ENCODE data around the gene ELMO1. TPM values are rescaled to one million over a fixed set of nuclear protein-coding genes. Genes with fewer than 3 reads are reported as not detected.

The ELMO1 gene
- total RNA-seq, 1 donor from 2014 or later, result 33.7 TPM

DNA sequence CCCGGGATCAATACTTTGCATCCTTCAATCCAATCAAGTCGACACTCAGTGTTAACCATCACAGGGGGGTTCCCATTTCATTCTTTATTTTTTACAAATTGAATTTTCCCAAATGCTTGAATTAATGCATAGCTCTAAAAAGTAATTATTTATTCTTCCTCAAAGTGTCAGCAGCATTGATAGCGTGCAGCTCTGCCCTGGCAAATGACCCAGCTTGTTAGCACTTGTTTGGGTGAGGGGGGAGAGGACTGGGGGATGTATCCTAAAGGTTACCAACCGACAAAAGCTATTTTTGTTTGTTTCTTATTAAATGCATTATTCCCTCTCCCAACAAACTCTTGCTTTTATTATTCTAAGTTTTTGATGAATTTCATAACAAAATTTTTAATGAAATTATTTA, 27.0 kb upstream of the ELMO1 start:
- no peak for DNase-seq (ENCODE audit: low read depth, low spot score)

DNA sequence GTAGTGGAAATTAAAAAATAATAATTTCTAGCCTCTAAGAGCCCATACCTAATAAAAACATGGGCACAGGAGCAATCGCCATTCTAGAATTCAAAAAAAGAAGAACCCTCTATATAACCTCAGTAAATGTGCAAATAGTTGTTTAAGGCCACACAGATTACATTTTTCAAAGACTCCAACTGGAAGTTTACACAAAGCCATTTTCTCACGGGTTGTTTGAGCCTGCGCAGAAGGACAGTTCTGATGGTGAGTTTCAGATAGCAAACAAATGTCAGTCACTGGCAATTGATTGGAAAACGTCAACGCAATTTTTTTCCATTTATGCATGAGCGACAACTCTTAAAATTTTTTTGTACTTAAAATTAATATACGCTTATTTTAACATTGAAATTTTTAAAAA, 23.0 kb upstream of the ELMO1 start:
- DNase-seq (ENCODE audit: low read depth, low spot score), result no peak

DNA sequence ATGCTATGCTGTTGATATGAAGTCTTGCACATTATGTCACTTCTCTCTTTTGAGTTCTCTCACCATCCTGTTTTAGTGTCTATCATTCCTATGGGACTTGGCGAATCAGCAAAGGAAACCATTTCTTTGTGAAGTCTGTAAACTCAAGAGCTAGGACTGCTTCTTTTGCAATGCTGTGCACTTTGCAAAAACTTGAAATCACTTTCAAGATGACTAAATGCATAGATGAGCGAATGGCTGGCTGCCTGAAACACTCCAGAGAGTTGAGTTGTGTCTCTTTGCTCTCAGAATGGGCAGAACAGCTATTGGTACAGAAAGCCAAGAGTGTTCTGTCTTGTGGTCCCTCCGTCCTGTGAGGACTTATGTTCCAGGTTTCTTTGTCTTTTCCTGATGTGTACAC, 18.3 kb upstream of the ELMO1 start:
- DNase-seq (ENCODE audit: low read depth, low spot score), result no peak

DNA sequence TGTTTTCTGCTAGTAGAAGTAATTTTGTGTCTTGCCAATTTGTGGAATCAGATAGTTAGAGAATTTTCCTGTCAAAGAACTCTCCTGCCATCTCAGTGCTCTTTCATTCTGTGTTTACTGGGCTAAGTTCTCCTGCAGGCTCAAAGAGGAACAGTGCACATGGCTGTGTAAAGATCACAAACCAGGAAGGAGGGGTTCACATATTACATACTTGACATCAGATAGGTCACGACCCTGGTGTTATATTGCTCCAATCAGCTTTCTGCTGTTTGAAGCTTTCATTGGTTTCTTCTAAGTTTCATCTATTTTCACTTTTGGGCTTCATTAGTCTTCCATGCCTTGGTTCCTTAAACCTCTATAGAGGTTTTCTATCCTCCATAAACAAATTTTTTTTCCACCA, 13.5 kb upstream of the ELMO1 start:
- DNase-seq (ENCODE audit: low read depth, low spot score), result no peak

DNA sequence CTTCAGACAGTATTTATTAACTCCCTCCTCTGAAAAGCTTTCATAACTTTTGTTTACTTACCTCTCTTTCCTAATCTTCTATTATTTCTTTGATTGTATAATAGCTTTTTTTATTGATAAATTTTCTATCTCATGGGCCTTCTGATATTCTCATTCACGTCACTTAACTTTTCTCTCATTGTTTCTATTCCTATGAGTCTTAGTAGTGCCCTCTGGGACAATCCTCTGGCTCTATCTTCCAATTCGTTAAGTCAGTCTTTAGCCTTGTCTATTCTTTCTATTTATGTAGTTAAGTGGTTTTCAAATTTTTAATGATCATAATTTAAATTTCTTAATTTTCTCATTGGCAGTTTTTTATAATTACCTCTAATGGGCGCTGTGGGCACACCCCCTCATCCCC, 6.4 kb upstream of the ELMO1 start:
- no peak for DNase-seq (ENCODE audit: low read depth, low spot score)

DNA sequence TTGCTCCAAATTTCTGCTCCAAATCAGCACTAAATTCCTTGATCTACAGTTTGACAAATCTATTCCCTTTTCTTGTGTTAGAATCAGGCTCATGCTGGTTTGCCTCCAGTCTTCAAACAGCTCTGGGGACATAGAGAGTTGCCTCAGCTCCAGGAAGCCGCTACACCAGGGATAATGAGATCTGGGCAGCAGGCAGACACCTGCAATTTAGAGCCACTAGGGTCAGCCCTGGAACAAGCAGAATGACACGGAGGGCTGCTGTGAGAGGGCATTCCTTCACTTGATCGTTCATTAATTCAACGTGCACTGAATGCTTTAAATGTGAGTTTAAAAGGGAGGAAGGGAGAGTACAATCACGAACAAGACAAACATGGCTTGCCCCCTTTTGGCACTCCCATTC, 3.7 kb upstream of the ELMO1 start:
- DNase-seq (ENCODE audit: low read depth, low spot score), result no peak

DNA sequence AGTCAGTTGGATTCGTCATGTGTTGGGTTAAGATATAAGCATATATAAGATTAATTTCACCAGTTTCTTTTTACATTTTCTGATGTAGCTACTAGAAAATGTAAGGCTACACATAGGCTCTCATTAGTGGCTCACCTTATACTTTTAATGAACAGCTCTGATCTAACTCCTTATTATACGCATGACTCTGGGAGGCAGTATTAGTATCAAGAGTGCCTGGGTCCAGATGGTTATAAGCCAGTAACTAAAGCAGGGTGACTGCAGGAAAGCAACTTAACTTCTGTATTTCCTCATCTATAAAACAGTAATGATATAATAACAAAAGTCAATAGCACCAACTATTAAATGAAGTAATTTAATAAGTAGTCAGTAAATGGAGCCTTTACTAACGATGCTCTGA, 1.4 kb upstream of the ELMO1 start:
- no peak for DNase-seq (ENCODE audit: low read depth, low spot score)

DNA sequence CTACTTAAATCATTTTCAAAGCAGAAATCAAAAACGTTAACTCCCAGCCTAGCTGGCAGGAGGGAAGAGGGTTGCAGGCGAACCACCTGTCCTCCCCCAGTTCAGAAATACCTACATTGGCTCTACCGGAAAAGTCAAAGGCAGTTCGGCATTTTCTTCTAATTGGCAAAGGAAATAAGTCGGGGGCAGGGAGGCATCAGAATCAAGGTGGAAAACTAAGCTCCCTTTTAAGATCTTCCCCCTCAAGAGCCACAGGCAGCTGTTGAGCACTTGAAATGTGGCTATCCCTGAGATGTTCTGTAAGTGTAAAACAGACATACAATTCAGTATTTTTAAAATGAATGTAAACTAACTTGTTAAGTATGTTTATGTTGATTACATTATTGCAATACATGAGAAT, 957 bp upstream of the ELMO1 start:
- no peak for DNase-seq (ENCODE audit: low read depth, low spot score)

DNA sequence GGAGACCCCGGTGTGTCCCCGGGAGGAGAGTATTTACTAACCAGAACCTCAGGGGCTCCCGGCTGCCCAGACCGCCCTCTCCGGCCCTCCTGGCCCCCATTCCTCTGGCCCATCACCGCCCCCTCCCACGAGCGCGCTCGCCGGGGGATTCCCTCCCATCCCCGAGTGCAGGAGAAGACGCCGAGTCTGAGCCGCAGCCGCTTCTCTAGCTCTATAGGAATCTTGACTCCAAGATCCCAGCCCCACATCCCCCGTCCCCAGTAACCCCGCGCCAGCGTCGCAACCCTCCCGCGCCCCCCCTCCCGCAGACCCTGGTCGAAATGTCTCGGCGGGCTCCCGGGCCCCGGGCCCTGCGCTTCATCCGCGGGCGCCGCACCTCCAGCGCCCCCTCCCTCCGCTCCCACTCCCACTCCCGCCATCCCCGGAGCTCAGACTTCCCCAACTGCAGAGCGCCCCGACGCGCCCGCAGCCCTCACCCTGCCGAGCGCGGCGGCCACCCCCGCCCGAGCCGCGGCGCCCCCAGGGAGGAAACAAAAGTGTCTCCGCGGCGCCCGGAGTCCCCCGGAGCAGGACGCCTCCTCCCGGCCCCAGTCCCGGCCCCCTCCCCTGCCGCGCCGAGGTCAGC, 541 bp downstream of the ELMO1 start:
- DNase-seq (ENCODE audit: low read depth, low spot score), result no peak

DNA sequence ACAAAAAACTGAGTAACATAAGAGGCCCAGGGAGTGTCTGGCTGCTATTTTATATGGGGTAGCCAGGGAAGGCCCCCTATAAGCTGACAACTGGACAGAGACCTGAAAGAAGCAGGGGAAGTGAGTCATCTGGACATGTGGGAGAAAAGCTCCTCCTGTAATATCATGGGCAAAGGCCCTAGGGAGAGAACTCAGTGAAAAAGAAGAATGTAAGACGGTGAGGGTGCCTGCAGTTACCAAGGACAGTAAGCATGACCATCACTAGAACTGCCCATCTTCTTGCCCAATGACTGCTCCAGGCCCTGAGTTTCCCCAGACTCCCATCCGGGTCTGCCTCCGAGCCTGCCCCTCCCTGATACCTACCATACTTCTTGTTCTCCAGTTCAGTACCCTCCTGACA, 2.3 kb downstream of the ELMO1 start:
- DNase-seq (ENCODE audit: low read depth, low spot score), result no peak

DNA sequence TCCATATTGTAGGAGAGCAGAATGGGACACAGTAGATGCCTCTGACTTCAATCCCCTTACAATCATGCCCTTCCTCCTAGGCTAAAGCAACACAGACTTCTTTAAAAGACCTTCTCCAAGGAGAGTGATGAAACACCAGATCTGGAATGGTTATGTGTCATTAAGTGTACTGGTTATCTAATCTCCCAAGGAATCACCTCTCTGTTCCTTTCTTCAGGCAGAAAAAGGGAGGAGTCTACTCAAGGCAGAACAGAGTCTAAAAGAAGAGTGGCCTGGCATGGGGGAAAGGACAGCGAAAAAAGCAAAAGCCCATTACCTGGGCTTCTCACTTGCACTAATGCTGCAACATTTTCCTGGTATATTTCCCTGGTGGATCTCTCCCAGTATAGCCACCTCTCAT, 2.9 kb downstream of the ELMO1 start:
- no peak for DNase-seq (ENCODE audit: low read depth, low spot score)

DNA sequence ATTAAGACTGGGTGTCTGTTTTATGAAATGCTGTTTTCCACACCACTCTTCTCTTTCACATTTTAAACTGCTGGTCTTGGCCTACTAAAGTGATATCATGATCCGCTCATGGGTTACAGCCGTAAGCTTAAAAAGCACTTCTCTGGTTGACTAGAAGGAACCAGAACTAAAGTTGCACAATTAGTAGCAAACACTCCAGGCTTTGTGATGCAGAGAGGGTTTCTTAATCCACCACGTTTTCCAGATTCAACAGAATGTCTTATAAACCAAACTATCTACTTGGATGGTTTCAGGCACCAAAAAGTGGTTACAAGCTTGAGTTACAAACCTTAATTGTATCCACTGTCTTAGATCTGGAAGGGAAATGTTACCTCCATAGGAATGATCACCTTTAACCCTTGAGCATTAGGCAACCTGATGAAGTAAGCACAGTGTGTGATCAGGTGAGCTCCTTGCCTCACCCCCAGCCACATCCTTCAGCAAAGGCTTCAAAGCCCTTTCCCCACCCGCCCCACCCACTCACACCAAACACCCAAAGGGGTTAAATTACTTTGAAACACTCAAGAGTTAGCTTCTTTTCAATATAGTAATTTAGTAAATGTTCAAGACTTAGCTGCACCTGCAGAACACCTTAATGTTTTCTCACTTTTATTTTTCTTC, 3.5 kb downstream of the ELMO1 start:
- no peak for DNase-seq (ENCODE audit: low read depth, low spot score)

DNA sequence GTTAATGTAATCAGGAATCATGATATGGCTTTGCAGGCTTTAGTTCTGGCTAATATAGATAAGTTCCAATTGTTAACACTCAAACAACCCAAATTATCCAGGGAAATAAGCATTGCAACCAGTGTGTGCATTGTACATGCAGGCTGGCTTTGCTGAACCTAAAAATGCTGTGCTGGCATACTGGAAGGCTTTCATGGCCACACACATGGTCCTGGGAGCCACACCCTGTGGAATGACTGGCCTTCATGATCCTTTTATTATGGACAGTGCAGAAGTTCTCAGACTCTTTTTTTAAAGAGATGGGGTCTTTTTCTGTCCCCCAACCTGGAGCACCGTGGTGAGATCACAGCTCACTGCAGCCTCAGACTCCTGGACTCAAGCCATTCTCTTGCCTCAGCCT, 5.0 kb downstream of the ELMO1 start:
- DNase-seq (ENCODE audit: low read depth, low spot score), result no peak

DNA sequence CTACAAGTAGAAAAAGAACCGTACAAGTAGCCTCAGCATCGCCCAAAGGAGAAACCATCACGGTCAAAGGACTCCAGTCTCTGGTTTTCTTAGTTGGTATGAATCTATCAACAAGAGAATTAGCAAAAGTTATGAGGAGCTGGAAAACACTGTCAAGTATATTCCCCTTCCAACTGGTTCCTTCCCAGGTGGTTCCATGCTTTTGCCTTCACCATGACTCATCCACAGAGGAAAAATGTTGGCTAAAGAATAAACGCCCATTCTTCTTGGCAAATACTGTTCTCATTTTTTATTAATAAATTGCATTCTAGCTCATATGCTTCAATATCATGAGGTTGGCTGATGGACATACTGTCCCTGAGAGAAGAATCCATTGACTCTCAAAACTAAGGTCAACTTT, 6.4 kb downstream of the ELMO1 start:
- no peak for DNase-seq (ENCODE audit: low read depth, low spot score)

DNA sequence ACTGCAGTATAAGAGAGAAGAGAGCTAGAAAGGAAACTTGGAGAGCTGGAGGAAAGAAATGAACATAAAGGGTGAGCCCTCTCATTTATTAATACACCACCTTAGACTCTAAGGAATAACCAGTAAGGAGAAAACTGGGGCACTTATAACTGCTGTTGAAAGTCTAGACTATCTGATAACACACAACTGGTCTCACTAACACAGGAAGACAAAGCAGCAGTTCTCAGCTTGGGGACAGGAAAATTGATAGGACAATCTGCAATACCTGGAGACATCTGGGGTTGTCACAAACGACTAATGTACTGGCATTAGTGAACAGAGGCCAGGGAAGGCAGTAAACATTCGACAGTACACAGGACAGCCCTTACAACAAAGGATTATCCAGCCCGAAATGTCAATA, 6.8 kb downstream of the ELMO1 start:
- no peak for DNase-seq (ENCODE audit: low read depth, low spot score)

DNA sequence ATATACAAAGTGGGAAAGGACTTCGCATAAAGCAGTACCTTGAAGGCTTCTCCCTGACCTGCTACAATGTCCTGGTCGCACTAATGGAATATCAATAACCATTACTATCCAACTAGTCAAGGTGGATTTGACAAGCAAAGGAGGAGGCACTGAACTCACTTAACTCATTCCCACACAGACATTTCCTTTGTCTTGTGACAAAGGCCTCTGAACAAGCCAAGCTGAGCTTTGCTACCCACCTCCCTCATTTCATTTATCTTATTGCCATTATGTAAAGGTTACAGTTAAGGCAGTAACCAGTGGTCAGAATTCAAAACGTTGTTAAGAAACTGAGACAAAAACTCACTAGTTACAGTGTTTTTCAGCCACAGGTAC, 7.3 kb downstream of the ELMO1 start:
- no peak for DNase-seq (ENCODE audit: low read depth, low spot score)

DNA sequence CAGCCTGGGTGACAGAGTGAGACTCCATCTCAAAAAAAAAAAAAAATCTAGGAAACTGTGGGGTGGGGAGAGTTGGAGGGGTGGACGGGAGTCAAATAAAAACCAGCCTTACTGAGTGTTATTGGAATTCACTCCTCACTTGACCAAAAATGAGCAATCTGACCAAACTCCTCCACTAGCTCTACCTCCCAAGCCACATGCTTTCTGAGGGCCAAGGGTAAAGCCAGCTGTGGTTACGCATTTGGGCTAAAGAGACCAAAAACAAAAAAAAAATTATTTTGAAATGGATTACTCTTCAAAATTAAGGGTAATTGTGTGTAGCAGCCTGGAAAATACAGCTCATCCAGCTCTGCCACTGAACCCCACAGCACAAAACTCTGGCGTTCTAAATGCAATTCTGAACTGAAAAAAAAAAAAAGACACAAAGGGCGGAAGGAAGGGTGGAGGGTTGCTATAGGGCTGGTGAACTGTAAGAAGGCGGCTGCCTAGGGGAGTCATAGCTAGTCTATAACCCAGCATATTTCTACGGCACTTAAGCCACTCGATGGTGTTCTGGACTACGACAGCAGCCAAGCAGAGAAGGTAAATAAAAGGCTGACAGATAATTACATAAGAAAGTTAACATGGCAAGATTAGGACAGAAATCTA, 7.8 kb downstream of the ELMO1 start:
- peak; percentile 56 for DNase-seq (ENCODE audit: low read depth, low spot score)

DNA sequence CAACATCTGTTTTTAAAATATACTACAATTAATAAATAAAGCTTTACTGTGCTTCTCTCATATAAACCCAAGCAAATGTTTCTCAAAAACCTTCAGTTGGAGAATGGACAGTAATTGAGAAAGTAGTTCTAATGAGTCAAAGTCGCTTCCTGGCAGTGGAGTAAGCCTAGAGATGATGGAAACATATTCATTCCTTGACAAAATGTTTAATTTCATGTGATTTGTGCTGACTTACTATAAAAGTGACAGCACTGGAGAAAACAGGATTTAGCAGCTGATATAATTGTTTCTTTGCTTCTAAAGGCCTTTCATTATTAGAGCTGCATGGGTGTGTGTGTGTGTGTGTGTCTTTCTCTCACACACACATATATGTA, 9.0 kb downstream of the ELMO1 start:
- DNase-seq (ENCODE audit: low read depth, low spot score), result no peak

DNA sequence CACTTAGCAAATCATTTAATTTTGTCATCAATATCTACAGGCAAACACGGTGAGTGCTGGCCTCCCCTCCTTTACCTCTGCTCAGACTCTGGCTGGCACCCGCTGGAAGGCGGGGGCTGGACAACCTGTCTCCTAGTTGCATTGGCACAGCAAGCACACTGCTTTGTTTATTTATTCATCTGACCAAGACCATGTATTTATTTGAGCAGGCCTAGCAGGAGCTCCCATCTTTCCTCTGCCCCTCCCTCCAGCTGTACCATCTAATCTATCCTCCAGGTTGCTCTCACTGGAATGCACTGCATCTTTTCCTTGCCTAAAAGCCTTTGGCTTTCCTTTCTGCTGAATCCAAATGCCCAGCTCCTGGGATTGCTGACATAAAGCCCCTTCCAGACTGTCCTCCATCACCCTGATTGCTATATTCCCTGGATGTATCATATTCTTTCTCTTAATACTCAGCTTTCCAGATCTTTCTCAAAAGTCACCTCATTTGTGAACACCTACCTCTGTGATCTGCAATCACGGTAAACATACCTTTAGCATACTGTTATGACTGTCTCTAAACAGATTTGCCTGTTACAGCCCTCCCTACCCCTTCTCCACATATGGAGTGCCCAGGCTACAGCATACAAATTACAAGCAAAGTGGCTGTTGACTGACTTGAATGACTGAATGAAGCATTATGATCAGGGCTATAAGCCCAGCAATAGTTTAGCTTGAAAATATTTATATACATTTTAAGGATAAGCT, 9.6 kb downstream of the ELMO1 start:
- no peak for DNase-seq (ENCODE audit: low read depth, low spot score)

DNA sequence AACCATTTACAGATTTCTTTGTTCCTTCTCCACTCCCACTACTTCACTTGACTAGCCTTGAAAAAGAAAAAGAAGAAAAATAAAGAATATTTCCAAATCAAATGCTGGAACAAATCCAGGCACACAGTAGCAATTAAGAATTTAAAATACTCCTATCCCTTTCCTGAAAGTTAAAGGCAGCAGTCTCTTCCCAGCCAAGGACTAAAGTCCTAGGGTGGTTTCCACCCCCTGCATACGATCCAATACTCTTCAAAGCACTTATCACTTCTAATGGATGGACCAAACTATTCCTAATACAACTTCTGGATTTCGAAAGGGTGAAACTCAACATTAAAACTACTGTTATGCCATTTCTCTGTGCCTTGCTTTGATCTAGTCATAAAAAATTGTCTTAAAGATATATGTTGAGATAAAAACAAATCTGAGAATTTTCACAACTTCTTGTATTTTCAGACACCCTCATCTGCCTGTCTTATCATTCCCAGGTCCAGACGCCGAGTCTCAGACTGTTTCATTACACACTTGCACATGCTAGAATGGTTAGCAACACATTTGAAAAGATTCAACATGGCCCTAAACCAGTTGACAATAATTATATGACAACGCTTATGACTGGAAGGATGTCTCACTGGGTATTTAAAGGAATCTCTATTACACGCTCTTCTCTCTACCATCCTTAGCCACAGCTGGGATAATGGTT, 13.4 kb downstream of the ELMO1 start:
- DNase-seq (ENCODE audit: low read depth, low spot score), result no peak

DNA sequence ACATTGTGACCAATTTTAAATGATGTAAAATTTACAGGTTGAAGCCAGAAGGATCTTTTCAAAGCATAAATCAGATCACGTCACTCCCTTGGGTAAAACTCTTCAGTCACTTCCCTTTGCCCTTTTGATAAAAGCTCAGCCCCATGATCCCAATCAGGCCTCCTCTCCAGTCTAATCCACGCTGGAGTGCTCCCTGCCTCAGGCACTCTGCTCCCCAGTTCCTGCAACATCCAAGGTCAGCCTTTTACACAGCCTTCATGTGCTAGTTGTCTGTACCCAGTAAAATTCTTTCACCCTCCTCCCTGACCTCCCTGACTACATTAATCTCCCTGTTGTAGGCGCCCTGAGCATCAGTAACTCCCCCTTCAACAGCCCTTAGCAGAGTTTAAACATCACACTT, 14.1 kb downstream of the ELMO1 start:
- no peak for DNase-seq (ENCODE audit: low read depth, low spot score)

DNA sequence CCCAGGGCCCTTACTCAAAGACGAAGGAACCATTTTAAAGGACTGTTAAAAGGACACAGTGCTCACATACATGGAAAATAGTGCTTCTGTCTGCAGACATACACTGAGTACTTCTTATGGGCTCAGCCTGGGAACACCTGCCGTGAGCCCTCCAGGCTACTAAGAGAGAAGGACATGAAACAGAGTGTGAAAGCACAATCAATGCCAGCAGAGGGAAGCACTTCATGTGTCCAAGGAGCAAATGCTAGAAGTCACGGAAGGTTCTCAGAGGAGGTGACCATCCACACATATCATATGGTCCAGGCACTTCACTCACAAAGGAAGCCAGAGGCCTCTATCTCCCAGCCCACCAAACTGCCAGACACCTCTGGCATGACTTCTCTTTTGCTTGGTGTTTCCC, 15.5 kb downstream of the ELMO1 start:
- no peak for DNase-seq (ENCODE audit: low read depth, low spot score)

All from pulmonary artery endothelial cell (primary cell).